GM19467 (cell line): Measurements from ENCODE around the gene FRS3.
"Not testable (repeated sequence)": the region's sequence is repeated elsewhere in the genome, so short reads cannot be mapped to it uniquely, and the experiment has no call there.

ENCODE experiments used
- ATAC-seq: cut with Tn5 transposase; IDR thresholded peaks from one replicate; pipeline ENCODE4 v1.9.1; 2021; ENCODE audit warnings: mild to moderate bottlenecking, moderate library complexity; ENCODE audit not compliant: unreplicated experiment

Gene FRS3

GRCh38 chr6:41770381-41771057 is 9.2 kb downstream of the FRS3 start:
- ATAC-seq: no peak

GRCh38 chr6:41769376-41769775 is 10.3 kb downstream of the FRS3 start:
- no peak for ATAC-seq

- ATAC-seq: no peak
These were observed 11.0 kb downstream of the FRS3 start for GRCh38 chr6:41768545-41769308.

GRCh38 chr6:41767112-41767833 is 12.4 kb downstream of the FRS3 start:
- ATAC-seq: no peak

GRCh38 chr6:41766043-41766664 is 13.5 kb downstream of the FRS3 start:
- ATAC-seq: not testable (repeated sequence)

- no peak for ATAC-seq
These were observed 16.2 kb downstream of the FRS3 start for GRCh38 chr6:41763470-41763869.

GRCh38 chr6:41759905-41760579 is 19.7 kb downstream of the FRS3 start:
- ATAC-seq: no peak

GRCh38 chr6:41759106-41759904 is 20.4 kb downstream of the FRS3 start:
- no peak for ATAC-seq

- ATAC-seq: no peak
These were observed 21.1 kb downstream of the FRS3 start for GRCh38 chr6:41758641-41759035.

GRCh38 chr6:41757931-41758640 is 21.6 kb downstream of the FRS3 start:
- no peak for ATAC-seq

GRCh38 chr6:41757271-41757670 is 22.4 kb downstream of the FRS3 start:
- no peak for ATAC-seq

- no peak for ATAC-seq
These were observed 23.3 kb downstream of the FRS3 start for GRCh38 chr6:41756354-41756753.

GRCh38 chr6:41755895-41756294 is 23.8 kb downstream of the FRS3 start:
- no peak for ATAC-seq

- no peak for ATAC-seq
These were observed 29.3 kb downstream of the FRS3 start for GRCh38 chr6:41750374-41750773.

GRCh38 chr6:41748542-41748941 is 31.2 kb downstream of the FRS3 start:
- ATAC-seq: no peak

GRCh38 chr6:41748102-41748477 is 31.6 kb downstream of the FRS3 start:
- no peak for ATAC-seq

- ATAC-seq: no peak
These were observed 32.2 kb downstream of the FRS3 start, which contains the start of gene PGC for GRCh38 chr6:41747256-41748101. PGC (minus strand) TSS chr6:41747397; CDS start chr6:41747334, 63 bp downstream.

- ATAC-seq: no peak
These were observed 33.6 kb downstream of the FRS3 start for GRCh38 chr6:41746107-41746506.
